ENCODE results near the gene RNF169.

DNA sequence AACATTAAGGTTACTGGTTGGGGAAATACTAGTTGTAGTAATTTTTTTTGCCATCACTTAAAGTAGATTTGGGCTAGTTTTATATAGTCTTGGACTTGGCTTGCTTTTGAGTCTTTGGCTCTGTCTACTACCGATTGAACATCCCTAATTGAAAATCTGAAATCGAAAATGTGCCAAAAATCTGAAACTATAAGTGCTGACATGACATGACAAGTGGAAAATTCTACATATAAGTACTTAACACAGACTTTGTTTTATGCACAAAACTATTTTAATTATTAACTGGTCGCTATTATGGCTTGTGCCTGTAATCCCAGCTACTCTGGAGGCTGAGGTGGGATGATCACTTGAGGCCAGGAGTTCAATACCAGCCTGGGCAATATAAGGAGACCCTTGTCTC lies 22.5 kb downstream of the RNF169 start:
- TF ChIP-seq CTCF (conservative IDR thresholded peaks at IDR 0.05; ENCODE audit: low read depth, low read length) (no peak), SMC3 (IDR thresholded peaks at IDR 0.05; ENCODE audit: low read depth, low read length) (no peak), POLR2A (IDR thresholded peaks at IDR 0.05; ENCODE audit: low read depth, low read length) (no peak), BHLHE40 (IDR thresholded peaks at IDR 0.05; ENCODE audit: low read depth, low read length) (no peak), NFE2L2 (IDR thresholded peaks at IDR 0.05; ENCODE audit: low read depth, low read length) (no peak)
